Measurements from ENCODE around the gene TXK.

GRCh38 chr4:48152259-48152658, 18.2 kb upstream of the TXK start:
- TF ChIP-seq CTCF (IDR thresholded peaks at IDR 0.05) (no peak), POLR2A (IDR thresholded peaks at IDR 0.05) (no peak)

Data from prostate gland (tissue), 2 donors.